ENCODE results near the gene KNDC1.
"Not testable (repeated sequence)": the region's sequence is repeated elsewhere in the genome, so short reads cannot be mapped to it uniquely, and the experiment has no call there.

The KNDC1 gene

DNA sequence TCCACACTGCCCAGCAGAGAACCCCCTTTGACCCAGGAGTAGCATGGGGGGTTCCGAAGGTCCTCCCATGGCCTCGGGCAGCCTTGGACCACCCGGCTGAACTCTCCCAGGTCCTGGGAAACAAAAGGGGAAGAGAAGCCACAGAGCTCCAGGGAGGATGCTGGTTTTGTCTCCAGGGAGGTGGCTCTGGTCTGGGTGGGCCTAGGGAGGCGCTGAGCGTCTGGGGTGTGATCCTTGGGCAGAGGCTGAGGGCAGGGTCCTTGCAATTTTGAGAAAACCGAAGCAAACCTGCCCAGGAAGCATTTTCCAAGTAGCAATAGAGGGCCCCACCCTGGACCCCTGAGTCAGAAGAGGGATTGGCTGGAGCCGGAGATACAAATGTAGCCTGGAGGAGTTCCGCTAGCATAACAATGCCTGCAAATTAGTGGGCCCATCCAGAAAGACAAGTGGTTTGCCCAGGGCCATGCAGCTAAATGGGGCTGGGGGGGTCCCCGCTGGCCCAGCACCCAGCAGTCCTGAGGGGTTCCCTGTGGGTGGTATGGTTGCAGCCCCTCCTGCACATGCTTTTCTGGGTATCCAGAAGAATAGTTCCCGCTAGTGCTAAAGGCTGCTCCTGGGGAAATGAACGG lies 72.0 kb downstream of the KNDC1 start:
- Histone ChIP-seq H3K4me2 (no peak overlapping the region), H3K4me1 (ENCODE audit: low read depth, poor library complexity, severe bottlenecking) (no peaks in the 10 kb centered on the region), H3K27ac (no peak overlapping the region), H3K79me2 (ENCODE audit: insufficient read depth, low read depth) (no peaks in the 10 kb centered on the region), H3K27me3 (ENCODE audit: insufficient read depth, low read depth) (peaks cover 38% of the 10 kb centered on the region; the same call in 1 of the 2 replicates), H3K36me3 (ENCODE audit: insufficient read depth) (no peaks in the 10 kb centered on the region), H3K9ac (no peak overlapping the region), H4K20me1 (ENCODE audit: insufficient read depth) (no peaks in the 10 kb centered on the region), H2AFZ (ENCODE audit: low read depth) (no peak overlapping the region), H3K4me3 (IDR thresholded peaks at IDR 0.05; ENCODE audit: insufficient read depth, low read depth, low read length) (no peak overlapping the region)
- TF ChIP-seq, protein P1, sequence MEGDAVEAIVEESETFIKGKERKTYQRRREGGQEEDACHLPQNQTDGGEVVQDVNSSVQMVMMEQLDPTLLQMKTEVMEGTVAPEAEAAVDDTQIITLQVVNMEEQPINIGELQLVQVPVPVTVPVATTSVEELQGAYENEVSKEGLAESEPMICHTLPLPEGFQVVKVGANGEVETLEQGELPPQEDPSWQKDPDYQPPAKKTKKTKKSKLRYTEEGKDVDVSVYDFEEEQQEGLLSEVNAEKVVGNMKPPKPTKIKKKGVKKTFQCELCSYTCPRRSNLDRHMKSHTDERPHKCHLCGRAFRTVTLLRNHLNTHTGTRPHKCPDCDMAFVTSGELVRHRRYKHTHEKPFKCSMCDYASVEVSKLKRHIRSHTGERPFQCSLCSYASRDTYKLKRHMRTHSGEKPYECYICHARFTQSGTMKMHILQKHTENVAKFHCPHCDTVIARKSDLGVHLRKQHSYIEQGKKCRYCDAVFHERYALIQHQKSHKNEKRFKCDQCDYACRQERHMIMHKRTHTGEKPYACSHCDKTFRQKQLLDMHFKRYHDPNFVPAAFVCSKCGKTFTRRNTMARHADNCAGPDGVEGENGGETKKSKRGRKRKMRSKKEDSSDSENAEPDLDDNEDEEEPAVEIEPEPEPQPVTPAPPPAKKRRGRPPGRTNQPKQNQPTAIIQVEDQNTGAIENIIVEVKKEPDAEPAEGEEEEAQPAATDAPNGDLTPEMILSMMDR (conservative IDR thresholded peaks at IDR 0.05; ENCODE audit: low read depth, low read length), result no peak

DNA sequence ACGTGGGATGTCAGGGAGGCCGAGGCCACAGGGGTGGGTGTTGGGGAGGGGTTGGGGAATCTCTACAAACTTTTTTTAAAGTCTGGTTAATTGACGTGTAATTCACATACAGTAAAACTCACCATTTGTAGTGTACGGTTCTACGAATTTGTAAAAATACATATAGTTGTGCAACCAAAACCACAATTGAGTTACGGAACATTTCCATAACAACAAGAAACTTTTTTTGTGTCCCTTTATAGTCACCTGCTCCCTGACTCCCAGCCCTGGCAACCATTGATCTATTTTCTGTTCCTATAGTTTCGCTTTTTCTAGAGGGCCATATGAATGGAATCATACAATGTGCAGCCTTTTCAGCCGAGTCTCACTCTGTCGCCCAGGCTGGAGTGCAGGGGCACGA lies 74.8 kb downstream of the KNDC1 start:
- H3K4me2 ChIP-seq; H3K79me2 ChIP-seq (ENCODE audit: insufficient read depth, low read depth); H3K4me1 ChIP-seq (ENCODE audit: low read depth, poor library complexity, severe bottlenecking); H4K20me1 ChIP-seq (ENCODE audit: insufficient read depth); H3K4me3 ChIP-seq (IDR thresholded peaks at IDR 0.05; ENCODE audit: insufficient read depth, low read depth, low read length); H3K9ac ChIP-seq; H3K27ac ChIP-seq; H2AFZ ChIP-seq (ENCODE audit: low read depth); H3K36me3 ChIP-seq (ENCODE audit: insufficient read depth): not testable (repeated sequence)
- peaks cover 43% of the 10 kb centered on the region; the same call in 1 of the 2 replicates for H3K27me3 ChIP-seq (ENCODE audit: insufficient read depth, low read depth)

DNA sequence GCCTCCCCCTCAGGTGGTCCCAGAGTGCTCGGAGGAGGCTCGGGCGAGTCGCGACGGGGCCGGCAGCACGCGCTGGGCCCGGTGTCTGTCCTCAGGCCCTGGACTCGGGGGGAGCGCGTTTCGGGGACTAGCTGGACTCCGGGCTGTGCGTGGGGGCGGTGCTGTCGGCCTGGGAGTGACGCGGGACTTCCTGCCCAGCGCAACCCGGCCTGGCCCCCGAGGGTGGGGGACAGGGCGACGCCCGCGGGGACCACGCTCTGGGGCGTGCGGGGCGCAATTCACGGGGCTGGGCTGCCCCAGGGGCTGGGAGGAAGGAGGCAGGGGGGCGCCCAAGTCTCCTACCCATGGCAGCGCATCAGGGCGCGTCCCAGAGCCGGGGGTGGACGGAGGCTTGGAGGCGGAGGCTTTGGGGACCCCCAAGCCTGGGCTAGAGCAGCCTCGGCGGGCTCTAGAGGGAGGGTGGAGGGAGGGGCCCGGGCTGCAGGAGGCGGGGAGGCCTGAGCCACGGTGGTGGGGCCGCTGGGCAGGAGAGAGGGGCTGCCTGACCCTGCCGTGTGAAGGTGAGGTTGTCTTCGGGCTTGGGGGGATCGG lies 75.3 kb downstream of the KNDC1 start:
- Histone ChIP-seq H3K4me1 (ENCODE audit: low read depth, poor library complexity, severe bottlenecking) (no peaks in the 10 kb centered on the region), H3K4me3 (IDR thresholded peaks at IDR 0.05; ENCODE audit: insufficient read depth, low read depth, low read length) (no peak overlapping the region), H3K27me3 (ENCODE audit: insufficient read depth, low read depth) (peaks cover 47% of the 10 kb centered on the region; the same call in 1 of the 2 replicates)

DNA sequence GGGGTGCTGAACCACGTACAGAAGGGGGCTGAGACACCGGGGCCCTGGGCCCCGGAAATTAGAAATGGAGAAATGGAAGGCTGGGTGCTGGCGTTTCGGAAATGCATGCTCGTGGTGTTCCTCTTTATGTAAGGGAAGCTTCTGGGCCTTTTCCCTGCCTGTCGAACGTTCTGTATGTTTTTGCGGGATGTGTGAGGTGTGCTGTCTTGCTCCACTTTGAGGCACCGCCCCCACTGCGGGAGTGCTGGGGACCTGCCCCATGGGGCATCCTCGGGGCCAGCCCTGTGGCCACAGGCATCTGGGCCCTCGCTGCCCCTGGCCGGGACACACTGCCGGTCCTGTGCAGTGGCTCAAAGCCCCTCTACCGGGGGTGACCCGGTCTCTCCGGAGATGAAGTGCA lies 75.9 kb downstream of the KNDC1 start:
- Histone ChIP-seq H4K20me1 (ENCODE audit: insufficient read depth) (no peaks in the 10 kb centered on the region), H3K36me3 (ENCODE audit: insufficient read depth) (no peaks in the 10 kb centered on the region), H3K4me1 (ENCODE audit: low read depth, poor library complexity, severe bottlenecking) (no peaks in the 10 kb centered on the region), H3K4me2 (no peak overlapping the region), H3K27ac (no peak overlapping the region), H3K4me3 (IDR thresholded peaks at IDR 0.05; ENCODE audit: insufficient read depth, low read depth, low read length) (no peak overlapping the region), H3K27me3 (ENCODE audit: insufficient read depth, low read depth) (peaks cover 52% of the 10 kb centered on the region; the same call in 1 of the 2 replicates), H3K79me2 (ENCODE audit: insufficient read depth, low read depth) (no peaks in the 10 kb centered on the region), H2AFZ (ENCODE audit: low read depth) (no peak overlapping the region), H3K9ac (no peak overlapping the region)
- TF ChIP-seq, protein P1 (conservative IDR thresholded peaks at IDR 0.05; ENCODE audit: low read depth, low read length), result no peak

More for the DNA sequence above, 75.3 kb downstream of the KNDC1 start:
- Histone ChIP-seq H3K36me3 (ENCODE audit: insufficient read depth) (no peaks in the 10 kb centered on the region), H4K20me1 (ENCODE audit: insufficient read depth) (no peaks in the 10 kb centered on the region), H2AFZ (ENCODE audit: low read depth) (no peak overlapping the region), H3K27ac (no peak overlapping the region), H3K79me2 (ENCODE audit: insufficient read depth, low read depth) (no peaks in the 10 kb centered on the region), H3K9ac (no peak overlapping the region), H3K4me2 (no peak overlapping the region)
- TF ChIP-seq, protein P1 (conservative IDR thresholded peaks at IDR 0.05; ENCODE audit: low read depth, low read length), result no peak

Data from KMS-11 (cell line).